Dermis blood vessel endothelial cell (primary cell): ENCODE measurements around the gene NKAIN2. TPM values are rescaled to one million over a fixed set of nuclear protein-coding genes. Genes with fewer than 3 reads are reported as not detected.

Experiments used
- DNase-seq: peaks from one replicate; pipeline ENCODE4 v3.0.0; 2010
- total RNA-seq: library from RNA; depleted of rRNA; stranded (reverse); fragments of >200 nt; gene quantifications from 2 replicates; pipeline ENCODE4 v1.2.3, GENCODE V29; 2014

The NKAIN2 gene
- total RNA-seq, 1 donor from 2014 or later, result not detected

GRCh38 chr6:124040655-124041054 lies 237.0 kb downstream of the NKAIN2 start:
- no peak for DNase-seq

- no peak for DNase-seq
Measured at GRCh38 chr6:124052120-124052519, 248.5 kb downstream of the NKAIN2 start.

GRCh38 chr6:124053315-124053714 lies 249.7 kb downstream of the NKAIN2 start:
- DNase-seq, result no peak

- DNase-seq, result no peak
Measured at GRCh38 chr6:124054034-124054433, 250.4 kb downstream of the NKAIN2 start.

GRCh38 chr6:124055395-124055794 lies 251.7 kb downstream of the NKAIN2 start:
- no peak for DNase-seq

- no peak for DNase-seq
Measured at GRCh38 chr6:124055963-124056362, 252.3 kb downstream of the NKAIN2 start.

- DNase-seq, result no peak
Measured at GRCh38 chr6:124056407-124057334, 253.0 kb downstream of the NKAIN2 start.

- DNase-seq, result no peak
Measured at GRCh38 chr6:124057461-124057860, 253.8 kb downstream of the NKAIN2 start.

- DNase-seq, result no peak
Measured at GRCh38 chr6:124064317-124065113, 260.9 kb downstream of the NKAIN2 start.

GRCh38 chr6:124066269-124066668 lies 262.6 kb downstream of the NKAIN2 start:
- DNase-seq, result no peak

- DNase-seq, result no peak
Measured at GRCh38 chr6:124066946-124067552, 263.4 kb downstream of the NKAIN2 start.

GRCh38 chr6:124069230-124069950 lies 265.7 kb downstream of the NKAIN2 start:
- no peak for DNase-seq

- DNase-seq, result no peak
Measured at GRCh38 chr6:124073021-124073420, 269.4 kb downstream of the NKAIN2 start.

- DNase-seq, result no peak
Measured at GRCh38 chr6:124073820-124074587, 270.3 kb downstream of the NKAIN2 start.

GRCh38 chr6:124074606-124075005 lies 270.9 kb downstream of the NKAIN2 start:
- no peak for DNase-seq

GRCh38 chr6:124076336-124077048 lies 272.8 kb downstream of the NKAIN2 start:
- DNase-seq, result no peak

- DNase-seq, result no peak
Measured at GRCh38 chr6:124078169-124078568, 274.5 kb downstream of the NKAIN2 start.

GRCh38 chr6:124080483-124080882 lies 276.8 kb downstream of the NKAIN2 start:
- DNase-seq, result no peak

- no peak for DNase-seq
Measured at GRCh38 chr6:124090491-124090890, 286.8 kb downstream of the NKAIN2 start.

- no peak for DNase-seq
Measured at GRCh38 chr6:124099520-124099919, 295.9 kb downstream of the NKAIN2 start.

- no peak for DNase-seq
Measured at GRCh38 chr6:124110514-124110913, 306.8 kb downstream of the NKAIN2 start.
